Chondrocyte (in vitro differentiated cells): ENCODE results near the gene MRGPRD. TPM values are rescaled to one million over a fixed set of nuclear protein-coding genes. Genes with fewer than 3 reads are reported as not detected.
A peak's percentile ranks its signal among the peaks of the same experiment; 100 is the strongest.

Source experiments
- DNase-seq: peaks from one replicate; pipeline ENCODE4 v3.0.0; 2021; ENCODE audit warnings: mixed read lengths, low spot score
- H3K27ac Mint-ChIP-seq: one replicate; pipeline ENCODE4 v1.8.0; 2021; ENCODE audit warnings: mild to moderate bottlenecking, moderate library complexity, mixed read lengths; ENCODE audit not compliant: unreplicated experiment
- H3K27me3 Mint-ChIP-seq: 2 replicates; pipeline ENCODE4 v1.8.0; 2021; ENCODE audit warnings: low read depth, mixed read lengths
- H3K36me3 Mint-ChIP-seq: 2 replicates; pipeline ENCODE4 v1.8.0; 2021; ENCODE audit warnings: low read depth, mixed read lengths
- H3K4me1 Mint-ChIP-seq: 2 replicates; pipeline ENCODE4 v1.8.0; 2021; ENCODE audit warnings: low read depth, mild to moderate bottlenecking, mixed read lengths
- H3K4me3 Mint-ChIP-seq: one replicate; pipeline ENCODE4 v1.8.0; 2021; ENCODE audit warnings: mild to moderate bottlenecking, moderate library complexity, mixed read lengths; ENCODE audit not compliant: unreplicated experiment
- H3K9me3 Mint-ChIP-seq: 2 replicates; pipeline ENCODE4 v1.8.0; 2021; ENCODE audit warnings: low read depth, mixed read lengths
- total RNA-seq: library from RNA; stranded (reverse); gene quantifications from 3 replicates; pipeline ENCODE4 v1.2.1, GENCODE V29; 2021
- TF ChIP-seq, protein P1 (sequence below): fragments of 200-600 bp; sonication (generic); IDR thresholded peaks from 2 replicates; pipeline ENCODE4 v1.5.0; 2021; ENCODE audit warnings: antibody characterized with exemption, mild to moderate bottlenecking, moderate library complexity

MRGPRD gene
- total RNA-seq, 1 donor from 2014 or later, result not detected

DNA sequence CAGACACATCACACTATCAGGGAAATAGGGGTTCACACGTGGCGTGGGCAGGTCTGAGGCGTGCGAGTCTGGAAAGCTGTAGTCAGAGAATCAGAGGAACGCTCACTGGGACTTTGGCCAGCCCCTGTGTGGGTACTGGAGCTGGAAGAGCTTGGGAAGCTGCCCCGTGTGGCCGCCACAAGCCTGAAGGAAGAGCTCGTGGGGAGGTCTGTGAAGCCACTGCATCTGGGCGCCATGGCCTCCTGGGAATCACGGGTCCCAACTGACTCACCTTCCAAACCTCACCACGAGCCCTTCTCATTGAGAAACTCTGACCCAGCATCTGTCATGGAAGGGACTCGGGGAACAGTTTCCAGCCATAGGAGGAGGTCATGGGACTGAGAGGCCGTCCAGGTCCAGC, 38.1 kb upstream of the MRGPRD start:
- H3K9me3 Mint-ChIP-seq, result peaks cover 5% of the 10 kb centered on the region
- no peak overlapping the region for H3K27ac Mint-ChIP-seq
- H3K4me1 Mint-ChIP-seq, result peaks cover 12% of the 10 kb centered on the region
- no peak for DNase-seq
- no peaks in the 10 kb centered on the region for H3K27me3 Mint-ChIP-seq
- TF ChIP-seq, protein P1, sequence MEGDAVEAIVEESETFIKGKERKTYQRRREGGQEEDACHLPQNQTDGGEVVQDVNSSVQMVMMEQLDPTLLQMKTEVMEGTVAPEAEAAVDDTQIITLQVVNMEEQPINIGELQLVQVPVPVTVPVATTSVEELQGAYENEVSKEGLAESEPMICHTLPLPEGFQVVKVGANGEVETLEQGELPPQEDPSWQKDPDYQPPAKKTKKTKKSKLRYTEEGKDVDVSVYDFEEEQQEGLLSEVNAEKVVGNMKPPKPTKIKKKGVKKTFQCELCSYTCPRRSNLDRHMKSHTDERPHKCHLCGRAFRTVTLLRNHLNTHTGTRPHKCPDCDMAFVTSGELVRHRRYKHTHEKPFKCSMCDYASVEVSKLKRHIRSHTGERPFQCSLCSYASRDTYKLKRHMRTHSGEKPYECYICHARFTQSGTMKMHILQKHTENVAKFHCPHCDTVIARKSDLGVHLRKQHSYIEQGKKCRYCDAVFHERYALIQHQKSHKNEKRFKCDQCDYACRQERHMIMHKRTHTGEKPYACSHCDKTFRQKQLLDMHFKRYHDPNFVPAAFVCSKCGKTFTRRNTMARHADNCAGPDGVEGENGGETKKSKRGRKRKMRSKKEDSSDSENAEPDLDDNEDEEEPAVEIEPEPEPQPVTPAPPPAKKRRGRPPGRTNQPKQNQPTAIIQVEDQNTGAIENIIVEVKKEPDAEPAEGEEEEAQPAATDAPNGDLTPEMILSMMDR, result no peak
- no peak overlapping the region for H3K4me3 Mint-ChIP-seq
- H3K36me3 Mint-ChIP-seq, result no peaks in the 10 kb centered on the region

DNA sequence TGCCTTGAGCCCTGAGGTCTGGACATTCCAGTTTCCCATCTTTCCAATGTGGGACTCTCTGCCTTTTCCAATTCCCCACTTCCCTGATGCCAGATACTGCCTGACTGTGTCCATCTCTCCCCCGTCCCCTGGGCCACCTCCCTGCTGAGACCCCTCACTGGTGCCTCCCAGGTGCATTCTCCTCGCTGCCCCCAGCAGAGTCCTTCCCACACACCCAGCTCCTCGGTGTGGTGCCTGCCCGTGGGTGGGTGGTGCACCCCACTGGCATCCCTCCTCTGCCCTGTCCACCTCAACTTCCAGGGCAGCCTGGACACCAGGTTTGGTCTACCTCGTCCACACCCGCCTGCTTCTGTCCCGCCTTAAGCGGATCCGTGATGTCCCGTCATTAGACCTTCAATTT, 37.2 kb upstream of the MRGPRD start:
- DNase-seq, result no peak
- Mint-ChIP-seq H3K27ac (no peak overlapping the region), H3K4me3 (no peak overlapping the region), H3K36me3 (no peaks in the 10 kb centered on the region), H3K9me3 (peaks cover 5% of the 10 kb centered on the region), H3K27me3 (no peaks in the 10 kb centered on the region), H3K4me1 (peaks cover 20% of the 10 kb centered on the region)
- TF ChIP-seq, protein P1, result no peak

GRCh38 chr11:69014898-69015549, 34.2 kb upstream of the MRGPRD start:
- Mint-ChIP-seq H3K4me1 (peaks cover 34% of the 10 kb centered on the region), H3K27me3 (no peaks in the 10 kb centered on the region), H3K36me3 (no peaks in the 10 kb centered on the region), H3K27ac (no peak overlapping the region), H3K4me3 (no peak overlapping the region), H3K9me3 (peaks cover 5% of the 10 kb centered on the region)
- DNase-seq, result no peak
- TF ChIP-seq, protein P1, result no peak

DNA sequence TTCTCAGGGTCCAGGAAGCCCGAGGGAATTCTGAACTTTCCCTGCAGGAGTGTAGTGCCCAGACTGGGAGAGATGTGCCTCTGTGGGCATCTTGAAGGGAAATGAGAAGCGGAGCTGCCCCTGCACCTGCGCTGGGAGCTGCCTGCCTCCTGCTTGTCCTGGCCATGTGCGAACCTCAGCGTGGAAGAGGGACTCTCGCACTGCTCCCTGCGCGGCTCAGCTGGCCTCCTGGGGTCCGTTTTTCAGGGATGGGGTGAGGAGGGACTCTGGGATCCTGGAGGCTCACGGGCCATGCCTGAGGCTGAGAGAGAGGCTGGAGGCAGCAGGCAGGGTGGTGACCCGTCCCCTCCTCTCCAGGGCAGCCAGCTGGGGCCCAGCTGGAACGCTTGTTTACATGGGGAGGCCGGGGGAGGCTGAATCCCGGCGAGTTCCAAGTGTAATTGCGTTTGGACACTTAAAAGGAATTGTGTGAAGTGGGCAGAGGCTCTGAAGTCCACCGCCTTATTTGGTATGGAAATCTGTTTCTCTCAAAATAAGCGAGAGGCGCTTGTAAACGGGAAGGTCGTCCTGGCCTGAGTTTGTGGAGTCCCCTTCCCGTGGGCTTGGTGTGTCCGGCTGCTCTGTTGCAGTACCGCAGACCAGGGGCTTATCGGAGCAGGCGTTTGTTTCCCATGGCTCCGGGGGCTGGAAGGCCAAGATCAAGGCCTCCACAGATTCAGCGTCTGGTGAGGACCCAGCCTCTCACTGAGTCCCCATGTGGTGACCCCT, 33.5 kb upstream of the MRGPRD start:
- Mint-ChIP-seq H3K9me3 (peaks cover 5% of the 10 kb centered on the region), H3K4me1 (peaks cover 41% of the 10 kb centered on the region), H3K27ac (no peak overlapping the region), H3K4me3 (peak overlapping the region; percentile 16), H3K36me3 (no peaks in the 10 kb centered on the region), H3K27me3 (no peaks in the 10 kb centered on the region)
- no peak for DNase-seq
- TF ChIP-seq, protein P1, result no peak

GRCh38 chr11:69013009-69013951, 32.5 kb upstream of the MRGPRD start, which contains the start of gene MRGPRF:
TSS of gene MRGPRF (minus strand) at chr11:69013246. CDS start at chr11:69009901, 3,345 bp downstream.
- no peaks in the 10 kb centered on the region for H3K36me3 Mint-ChIP-seq
- H3K9me3 Mint-ChIP-seq, result peaks cover 5% of the 10 kb centered on the region
- no peak for DNase-seq
- peak within 1 kb of the TSS; percentile 51 for H3K27ac Mint-ChIP-seq
- H3K27me3 Mint-ChIP-seq, result no peaks in the 10 kb centered on the region
- H3K4me3 Mint-ChIP-seq, result peak within 1 kb of the TSS; percentile 58
- H3K4me1 Mint-ChIP-seq, result peaks cover 51% of the 10 kb centered on the region
- TF ChIP-seq, protein P1, result peak; percentile 80
